CD4-positive, alpha-beta T cell treated with Interleukin-6 at 100 ng/mL for 8 hours (primary cell): ENCODE data around the gene ARHGAP26.

ENCODE experiments used
- DNase-seq: peaks from one replicate; pipeline ENCODE4 v3.0.0-alpha.2; 2020; ENCODE audit warnings: mixed read lengths, low spot score

ARHGAP26 gene

DNA sequence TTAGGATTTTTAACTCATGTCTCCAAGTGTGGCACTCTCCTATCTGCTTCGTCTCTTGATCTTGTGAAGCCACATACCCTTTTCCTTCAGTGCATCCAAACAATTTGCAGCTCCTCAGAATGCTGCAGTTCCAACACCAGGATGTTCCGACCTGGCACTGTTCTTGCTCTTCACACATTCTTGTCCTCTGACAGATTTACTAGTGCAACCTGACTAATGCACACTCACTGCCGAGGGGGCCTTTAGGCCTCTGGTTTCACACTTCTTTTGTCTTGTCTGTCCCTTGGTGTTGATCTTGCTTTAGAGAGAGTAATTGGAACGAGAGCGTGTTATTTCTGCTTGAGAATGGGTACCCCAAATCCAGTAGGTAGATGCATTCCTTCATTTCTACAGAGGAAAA, 15.0 kb downstream of the ARHGAP26 start:
- DNase-seq, result no peak

- DNase-seq, result no peak
Measured at GRCh38 chr5:142789206-142789605, 19.0 kb downstream of the ARHGAP26 start.

DNA sequence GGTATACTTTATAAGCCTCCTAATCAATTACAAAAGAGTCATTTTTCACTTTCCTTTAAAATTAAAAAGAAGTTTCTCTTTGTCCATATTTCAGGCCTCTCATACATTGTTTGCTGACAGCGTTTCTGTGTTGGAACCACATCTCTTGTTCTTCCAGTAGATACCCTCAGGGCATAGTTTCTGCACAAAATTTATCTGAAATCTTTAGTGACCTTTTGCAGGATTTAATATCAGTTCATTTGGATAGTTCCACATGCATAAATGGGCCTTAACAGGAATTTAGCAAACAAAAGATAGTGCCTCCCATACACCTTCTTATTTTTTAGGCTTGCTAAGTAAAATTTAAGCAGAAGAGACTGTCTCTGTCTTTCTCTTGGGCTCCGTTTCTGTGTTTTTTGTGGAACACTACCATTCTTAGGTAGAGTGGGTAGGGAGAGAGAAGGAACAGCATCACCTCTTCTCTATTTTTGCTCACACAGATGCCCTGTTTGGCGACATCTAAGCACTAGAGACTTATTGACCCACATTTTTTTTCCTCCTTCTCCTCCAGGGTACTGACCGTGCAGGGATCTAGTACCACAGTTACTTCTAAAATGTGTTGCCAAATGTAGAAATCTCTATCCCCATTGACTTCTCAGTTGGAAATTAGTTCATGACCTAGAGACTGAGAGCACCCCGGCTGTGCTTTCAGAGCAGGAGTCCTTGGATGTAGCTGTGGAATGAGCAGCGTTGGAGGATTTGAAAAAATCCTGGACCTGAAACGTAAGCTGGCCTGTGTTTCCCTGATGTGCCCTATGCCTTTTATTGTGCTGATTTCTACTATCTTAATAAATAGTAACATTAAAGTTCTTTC, 22.1 kb downstream of the ARHGAP26 start:
- DNase-seq, result no peak

GRCh38 chr5:142792865-142793232, 22.7 kb downstream of the ARHGAP26 start:
- no peak for DNase-seq

DNA sequence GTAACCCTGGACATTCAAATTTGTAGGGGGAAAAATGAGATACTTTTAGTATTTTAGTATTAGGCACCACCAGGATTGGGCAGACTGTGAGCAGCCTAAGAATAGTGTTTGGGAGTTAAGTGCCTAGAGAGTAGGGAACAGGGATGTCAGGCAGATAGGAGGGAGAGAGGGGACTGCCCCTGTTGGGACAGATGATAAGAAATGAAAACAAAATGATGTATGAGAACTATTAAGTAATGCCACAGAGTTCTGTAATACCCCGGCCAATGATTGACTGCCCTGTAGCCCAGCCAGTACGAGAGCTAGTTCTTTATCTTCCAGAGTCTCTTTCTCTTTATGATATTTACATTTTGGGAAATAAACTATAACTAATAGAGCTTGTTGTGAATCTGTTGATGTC, 24.4 kb downstream of the ARHGAP26 start:
- DNase-seq, result no peak

GRCh38 chr5:142795251-142795650, 25.1 kb downstream of the ARHGAP26 start:
- no peak for DNase-seq

DNA sequence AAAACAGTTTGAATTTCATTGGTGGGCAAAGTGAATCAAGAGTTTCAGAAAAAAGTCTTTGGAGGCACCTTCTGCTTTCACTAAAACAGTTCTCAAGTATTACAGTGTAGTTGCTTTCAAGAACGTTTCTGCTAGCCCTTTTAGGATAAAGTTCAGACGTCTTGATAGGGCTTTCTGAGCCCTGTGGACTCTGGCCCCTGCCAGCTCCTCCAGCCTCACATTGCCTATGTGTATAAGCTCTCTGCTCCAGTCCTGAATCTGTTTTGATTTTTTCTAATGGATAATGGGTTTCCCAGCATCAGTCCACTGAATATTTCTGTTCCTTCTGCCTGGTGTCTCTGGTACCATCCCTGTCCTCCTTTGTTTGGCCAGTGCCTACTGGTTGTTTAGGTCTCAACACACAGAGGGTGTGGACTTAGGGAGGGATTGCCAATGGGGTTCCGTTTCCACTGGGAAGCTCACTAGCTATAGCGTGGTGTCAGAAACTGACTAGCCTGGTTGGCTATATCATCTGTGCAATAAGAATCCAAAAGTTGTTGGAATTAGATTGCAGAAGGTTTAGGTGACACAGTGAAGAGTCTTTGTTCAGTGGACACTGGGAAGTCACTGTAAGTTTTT, 26.4 kb downstream of the ARHGAP26 start:
- no peak for DNase-seq

DNA sequence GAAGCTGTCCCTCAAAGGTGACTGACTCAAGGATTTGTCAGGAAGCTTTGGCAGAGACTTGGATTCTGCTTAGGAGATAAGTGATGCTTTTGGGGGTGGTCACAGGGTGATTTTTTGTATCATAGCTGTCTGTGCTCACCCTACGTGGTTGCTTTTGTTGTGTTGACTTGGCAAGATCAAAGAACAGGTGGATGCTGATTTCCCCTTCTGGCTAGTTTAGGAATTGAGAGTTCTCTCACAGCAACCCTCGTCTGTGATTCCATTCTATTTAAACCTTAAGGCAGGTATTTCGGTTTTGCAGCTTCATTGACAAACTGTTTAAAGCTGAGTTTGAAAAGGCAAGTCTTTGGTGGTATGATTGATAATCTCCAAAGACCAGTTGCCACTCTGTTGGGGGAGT, 27.2 kb downstream of the ARHGAP26 start:
- DNase-seq, result no peak

GRCh38 chr5:142798099-142798770, 28.1 kb downstream of the ARHGAP26 start:
- DNase-seq, result peak; percentile 60

- DNase-seq, result peak; percentile 59
Measured at GRCh38 chr5:142800776-142801494, 30.8 kb downstream of the ARHGAP26 start.

- no peak for DNase-seq
Measured at GRCh38 chr5:142801495-142801871, 31.3 kb downstream of the ARHGAP26 start.

GRCh38 chr5:142803428-142804125, 33.4 kb downstream of the ARHGAP26 start:
- DNase-seq, result no peak

DNA sequence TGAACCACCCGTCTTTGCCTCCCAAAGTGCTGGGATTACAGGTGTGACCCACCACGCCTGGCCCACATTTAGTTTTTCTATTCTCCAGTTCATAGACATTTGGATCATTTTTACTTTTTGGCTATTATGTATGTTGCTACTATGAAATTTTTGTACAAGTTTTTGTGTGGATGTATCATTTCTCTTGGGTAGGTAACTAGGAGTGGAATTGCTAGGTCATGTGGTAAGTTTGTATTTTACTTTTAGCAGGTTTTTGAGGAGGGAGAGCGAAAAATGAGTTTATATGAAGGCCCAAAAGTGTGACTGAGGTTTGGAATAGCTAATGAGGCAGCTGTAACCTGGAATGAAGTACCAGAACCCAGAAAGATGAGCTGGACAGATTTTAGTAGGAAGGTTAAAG, 35.2 kb downstream of the ARHGAP26 start:
- DNase-seq, result no peak

GRCh38 chr5:142806841-142807267, 36.7 kb downstream of the ARHGAP26 start:
- no peak for DNase-seq

DNA sequence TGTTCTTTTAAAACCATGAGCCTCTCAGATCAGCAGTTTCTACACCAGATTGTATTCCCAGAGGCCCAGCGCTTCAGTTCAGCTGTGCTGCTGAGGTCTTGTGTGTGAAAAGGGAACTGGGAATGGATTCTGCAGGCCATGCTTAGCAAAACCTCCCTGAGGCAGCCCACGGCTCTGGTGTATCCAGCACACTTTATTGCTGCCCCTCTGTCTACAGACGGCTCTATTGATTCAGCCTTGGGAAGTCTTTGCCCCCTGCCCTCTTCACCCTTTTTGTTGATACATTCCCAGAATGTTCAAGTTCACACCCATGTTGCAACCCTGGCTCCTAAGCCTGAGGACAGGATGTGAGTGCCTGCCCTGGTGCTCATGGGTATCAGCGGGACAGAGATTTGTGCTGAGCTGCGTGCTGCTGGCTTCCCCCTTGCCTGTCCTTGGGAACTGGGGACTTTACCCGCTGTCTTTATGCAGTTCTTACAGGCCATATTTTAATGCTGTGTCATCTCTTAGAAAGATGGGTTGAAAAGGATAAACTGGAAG, 37.3 kb downstream of the ARHGAP26 start:
- no peak for DNase-seq

DNA sequence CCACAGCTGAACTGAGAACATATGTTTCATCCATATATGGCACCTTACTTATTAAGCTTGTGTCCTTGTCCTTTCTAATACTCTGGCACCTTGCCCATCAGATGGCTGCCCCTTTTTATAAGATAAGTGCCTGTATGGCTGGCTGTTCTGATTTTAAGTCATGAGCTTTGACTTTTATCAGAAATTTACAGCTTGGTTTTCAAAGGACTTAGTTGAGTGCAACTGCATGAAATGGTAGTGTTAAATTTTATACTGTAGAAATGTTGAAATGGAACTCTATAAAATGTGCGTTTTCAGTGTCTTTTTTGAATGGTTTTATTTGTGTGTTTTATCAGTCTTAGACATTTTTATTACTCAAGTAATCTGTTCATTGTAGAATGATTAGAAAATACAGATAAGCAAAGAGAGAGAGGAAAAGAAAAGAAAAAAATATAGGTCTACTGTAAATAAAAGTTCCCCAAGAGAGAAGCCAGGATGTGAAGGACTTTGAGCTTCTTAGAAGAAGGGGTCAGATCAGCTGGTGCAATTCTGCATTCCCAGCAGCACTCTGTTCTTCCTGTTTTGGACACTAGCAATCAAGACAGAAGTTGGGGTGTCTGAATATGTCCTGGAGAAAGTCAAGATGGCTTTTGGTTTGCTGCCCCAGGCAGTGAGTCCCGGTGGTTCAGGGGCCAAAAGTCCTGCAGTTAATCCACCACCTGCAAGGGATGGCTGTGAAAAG, 38.9 kb downstream of the ARHGAP26 start:
- DNase-seq, result no peak

- DNase-seq, result no peak
Measured at GRCh38 chr5:142810081-142810480, 39.9 kb downstream of the ARHGAP26 start.

DNA sequence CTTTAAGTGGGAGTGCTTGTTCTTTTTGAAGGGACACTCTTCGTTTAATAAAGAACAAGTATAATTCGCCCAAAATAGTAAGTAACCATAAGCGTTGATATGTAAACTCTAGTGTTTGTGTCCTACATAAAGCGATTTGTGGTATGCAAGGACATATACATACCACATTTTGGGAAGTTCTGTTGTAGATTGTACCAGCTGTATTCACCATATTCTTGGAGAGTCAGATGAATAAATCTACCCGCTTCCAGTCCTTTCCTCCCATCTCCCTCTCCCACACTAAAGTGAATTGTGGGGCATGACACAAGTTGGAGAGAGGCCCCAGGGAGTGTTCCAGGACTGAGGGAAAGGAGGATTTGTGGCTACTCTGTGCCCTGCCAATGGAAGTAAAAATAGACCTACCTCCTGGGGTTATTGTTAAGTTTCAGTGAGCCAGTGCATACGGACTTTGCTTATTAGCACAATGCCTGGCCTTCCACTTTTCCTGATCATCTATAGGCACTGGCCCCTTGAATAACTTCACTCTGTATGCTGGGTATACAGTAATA, 40.6 kb downstream of the ARHGAP26 start:
- DNase-seq, result no peak

- no peak for DNase-seq
Measured at GRCh38 chr5:142811866-142812557, 41.8 kb downstream of the ARHGAP26 start.

- DNase-seq, result no peak
Measured at GRCh38 chr5:142813220-142813619, 43.0 kb downstream of the ARHGAP26 start.
